Activated B cell treated with CpG ODN at 0.5 μM for 24 hours (primary cell): ENCODE results near the gene TBC1D22A. TPM values are rescaled to one million over a fixed set of nuclear protein-coding genes. Genes with fewer than 3 reads are reported as not detected.

ENCODE experiments used
- ATAC-seq: fragments of 200-7000 bp; cut with Tn5 transposase; one replicate; pipeline ENCODE4 v1.10.0; 2021; ENCODE audit warnings: low read depth, mild to moderate bottlenecking, moderate library complexity
- CTCF ChIA-PET: fragments of 350-600 bp; sonication (Branson Sonifier 250); formaldehyde crosslinking; loops from one replicate; lab custom pipeline; 2021; ENCODE audit warnings: antibody characterized with exemption; lab: Charles Lee
- POLR2A ChIA-PET: fragments of 350-600 bp; sonication (Branson Sonifier 250); formaldehyde crosslinking; loops from one replicate; lab custom pipeline; 2021; ENCODE audit warnings: antibody characterized with exemption; lab: Charles Lee
- DNase-seq: peaks from one replicate; pipeline ENCODE4 v3.0.0; 2022
- H3K27ac Mint-ChIP-seq: one replicate; pipeline ENCODE4 v1.8.0; 2020; ENCODE audit warnings: mixed read lengths
- H3K27me3 Mint-ChIP-seq: one replicate; pipeline ENCODE4 v1.8.0; 2021; ENCODE audit warnings: mixed read lengths
- H3K36me3 Mint-ChIP-seq: one replicate; pipeline ENCODE4 v1.8.0; 2021; ENCODE audit warnings: low read depth, mixed read lengths
- H3K4me1 Mint-ChIP-seq: one replicate; pipeline ENCODE4 v1.8.0; 2021; ENCODE audit warnings: mixed read lengths
- H3K4me3 Mint-ChIP-seq: one replicate; pipeline ENCODE4 v1.8.0; 2020; ENCODE audit warnings: mild to moderate bottlenecking, mixed read lengths
- H3K9me3 Mint-ChIP-seq: one replicate; pipeline ENCODE4 v1.8.0; 2020; ENCODE audit warnings: mixed read lengths
- CTCF ChIP-seq: fragments of 200-600 bp; IDR thresholded peaks from one replicate; pipeline ENCODE4 v1.8.0; 2022; ENCODE audit warnings: antibody characterized with exemption, mild to moderate bottlenecking
- intact Hi-C: fragments of 100-400 bp; cut with micrococcal nuclease; formaldehyde crosslinking; loops from one replicate; pipeline ENCODE4 v1.15.1; 2024
- total RNA-seq: library from RNA; stranded (reverse); gene quantifications from 2 replicates; pipeline ENCODE4 v1.2.3, GENCODE V29; 2022

Gene TBC1D22A
- total RNA-seq, 1 donor from 2014 or later, result 85.9 TPM

DNA sequence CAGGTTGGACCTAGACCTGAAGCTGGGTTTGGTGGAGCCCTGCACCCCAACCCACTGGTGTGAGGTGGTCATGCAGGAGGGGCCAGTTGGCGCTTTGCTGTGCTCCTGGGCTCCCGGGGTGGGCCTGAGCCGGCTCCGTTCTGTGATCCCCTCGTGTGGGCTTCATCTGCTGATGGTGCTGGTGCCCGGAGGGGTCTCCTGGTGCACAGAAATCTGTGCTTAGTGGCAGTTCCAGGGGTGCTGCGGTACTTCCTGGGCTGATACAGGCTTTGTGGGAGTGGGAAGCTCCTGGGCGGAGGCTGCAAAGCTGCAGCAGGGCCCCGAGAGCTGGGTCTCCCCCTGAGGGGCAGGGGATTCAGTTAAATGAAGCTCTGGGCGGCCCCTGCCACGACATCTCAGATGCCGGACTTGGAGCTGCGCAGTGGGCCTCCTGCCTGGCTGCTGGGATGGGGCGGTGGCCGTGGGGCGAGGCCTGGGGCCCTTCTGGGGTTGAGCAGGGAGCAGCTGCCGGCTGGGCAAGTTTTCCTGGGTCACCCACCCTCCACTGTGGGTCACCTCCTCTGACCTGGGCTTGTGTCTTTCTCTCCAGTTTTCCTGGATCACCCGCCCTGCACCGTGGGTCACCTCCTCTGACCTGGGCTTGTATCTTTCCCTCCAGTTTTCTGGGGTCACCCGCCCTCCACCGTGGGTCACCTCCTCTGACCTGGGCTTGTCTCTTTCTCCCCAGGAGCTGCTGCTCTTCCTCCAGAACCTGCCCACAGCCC lies 410.5 kb downstream of the TBC1D22A start:
- Mint-ChIP-seq H3K27me3 (no peaks in the 10 kb centered on the region), H3K36me3 (peaks cover 51% of the 10 kb centered on the region), H3K9me3 (no peaks in the 10 kb centered on the region), H3K27ac (no peak overlapping the region), H3K4me1 (no peaks in the 10 kb centered on the region), H3K4me3 (no peak overlapping the region)
- CTCF ChIA-PET, result no interaction called here
- POLR2A ChIA-PET, result no interaction called here
- DNase-seq, result no peak
- ATAC-seq, result no peak
- intact Hi-C loops, result no loop called here
- no peak for TF ChIP-seq CTCF

DNA sequence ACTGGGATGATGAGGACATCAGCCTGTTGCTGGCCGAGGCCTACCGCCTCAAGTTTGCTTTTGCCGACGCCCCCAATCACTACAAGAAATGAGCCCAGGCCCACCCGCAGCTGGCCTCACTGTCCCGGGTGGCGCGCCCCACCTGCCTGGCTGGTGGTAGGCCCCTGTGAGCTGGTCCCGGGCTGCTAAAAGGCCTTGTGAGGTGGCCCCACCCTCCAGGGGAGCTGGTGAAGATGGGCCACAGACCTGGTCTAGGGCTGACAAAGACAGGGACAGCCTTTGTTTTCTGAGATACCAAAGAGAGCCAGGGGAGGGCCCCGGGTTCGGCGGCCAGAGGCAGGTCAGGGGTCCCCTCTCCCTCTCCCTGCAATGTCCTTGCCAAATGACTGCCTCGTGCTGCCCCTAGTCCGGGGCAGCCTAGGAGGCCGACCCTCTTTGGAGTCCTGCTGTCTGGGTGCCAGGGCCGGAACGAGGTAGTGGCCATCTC lies 411.1 kb downstream of the TBC1D22A start:
- ATAC-seq (no peak), DNase-seq (no peak)
- Mint-ChIP-seq H3K27ac (no peak overlapping the region), H3K4me1 (no peaks in the 10 kb centered on the region), H3K36me3 (peaks cover 56% of the 10 kb centered on the region), H3K4me3 (no peak overlapping the region), H3K9me3 (no peaks in the 10 kb centered on the region), H3K27me3 (no peaks in the 10 kb centered on the region)
- POLR2A ChIA-PET, result no interaction called here
- intact Hi-C loops, result no loop called here
- no peak for TF ChIP-seq CTCF
- CTCF ChIA-PET, result no interaction called here

DNA sequence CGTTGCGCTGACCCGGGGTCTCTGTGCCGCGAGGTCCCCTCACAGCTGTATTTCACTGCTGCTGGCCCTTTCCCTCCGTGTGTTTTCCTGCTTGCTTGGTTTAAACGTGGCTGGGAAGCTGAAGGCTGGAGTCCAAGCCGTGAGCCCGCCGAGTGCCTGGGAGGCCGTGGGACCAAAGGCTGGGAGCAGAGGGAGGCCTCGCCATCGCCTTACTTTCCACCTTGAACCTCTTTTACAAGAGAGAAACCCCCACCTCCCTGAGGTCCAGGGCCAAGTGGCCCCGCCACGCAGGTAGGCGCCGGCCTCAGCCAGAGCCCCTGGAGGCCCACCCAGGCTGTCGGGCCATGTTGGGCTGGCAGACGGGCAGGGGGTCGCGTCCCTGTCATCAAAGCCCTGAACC lies 411.6 kb downstream of the TBC1D22A start:
- intact Hi-C loops, result no loop called here
- H3K4me3 Mint-ChIP-seq, result no peak overlapping the region
- TF ChIP-seq CTCF, result no peak
- ChIA-PET POLR2A (no interaction called here), CTCF (no interaction called here)
- no peak for DNase-seq
- H3K4me1 Mint-ChIP-seq, result no peaks in the 10 kb centered on the region
- H3K27me3 Mint-ChIP-seq, result no peaks in the 10 kb centered on the region
- H3K9me3 Mint-ChIP-seq, result no peaks in the 10 kb centered on the region
- peaks cover 55% of the 10 kb centered on the region for H3K36me3 Mint-ChIP-seq
- ATAC-seq, result no peak
- H3K27ac Mint-ChIP-seq, result no peak overlapping the region

DNA sequence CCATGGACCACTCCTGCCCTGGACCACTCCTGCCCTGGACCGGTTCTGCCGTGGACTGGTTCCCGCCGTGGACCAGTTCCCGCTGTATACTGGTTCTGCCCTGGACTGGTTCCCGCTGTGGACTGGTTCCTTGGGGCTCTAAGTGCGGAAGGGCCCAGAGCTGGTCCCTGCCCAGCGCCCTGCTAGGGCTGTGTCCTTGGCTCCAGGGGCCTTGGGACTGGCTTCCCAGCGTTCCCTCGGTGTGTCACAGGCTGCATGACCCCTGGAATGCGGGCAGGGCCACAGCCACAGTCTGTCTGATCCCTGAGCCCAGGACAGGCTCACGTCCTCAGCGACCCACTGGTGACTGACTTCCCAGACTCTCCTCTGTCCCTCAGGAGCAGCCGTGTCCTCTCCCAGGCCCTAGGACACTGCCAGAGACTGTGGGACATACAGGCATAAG lies 412.2 kb downstream of the TBC1D22A start:
- DNase-seq, result no peak
- Mint-ChIP-seq H3K4me3 (no peak overlapping the region), H3K27ac (no peak overlapping the region), H3K27me3 (no peaks in the 10 kb centered on the region), H3K36me3 (peaks cover 53% of the 10 kb centered on the region), H3K4me1 (no peaks in the 10 kb centered on the region), H3K9me3 (no peaks in the 10 kb centered on the region)
- ChIA-PET POLR2A (no interaction called here), CTCF (no interaction called here)
- ATAC-seq, result no peak
- intact Hi-C loops, result no loop called here
- TF ChIP-seq CTCF, result no peak

DNA sequence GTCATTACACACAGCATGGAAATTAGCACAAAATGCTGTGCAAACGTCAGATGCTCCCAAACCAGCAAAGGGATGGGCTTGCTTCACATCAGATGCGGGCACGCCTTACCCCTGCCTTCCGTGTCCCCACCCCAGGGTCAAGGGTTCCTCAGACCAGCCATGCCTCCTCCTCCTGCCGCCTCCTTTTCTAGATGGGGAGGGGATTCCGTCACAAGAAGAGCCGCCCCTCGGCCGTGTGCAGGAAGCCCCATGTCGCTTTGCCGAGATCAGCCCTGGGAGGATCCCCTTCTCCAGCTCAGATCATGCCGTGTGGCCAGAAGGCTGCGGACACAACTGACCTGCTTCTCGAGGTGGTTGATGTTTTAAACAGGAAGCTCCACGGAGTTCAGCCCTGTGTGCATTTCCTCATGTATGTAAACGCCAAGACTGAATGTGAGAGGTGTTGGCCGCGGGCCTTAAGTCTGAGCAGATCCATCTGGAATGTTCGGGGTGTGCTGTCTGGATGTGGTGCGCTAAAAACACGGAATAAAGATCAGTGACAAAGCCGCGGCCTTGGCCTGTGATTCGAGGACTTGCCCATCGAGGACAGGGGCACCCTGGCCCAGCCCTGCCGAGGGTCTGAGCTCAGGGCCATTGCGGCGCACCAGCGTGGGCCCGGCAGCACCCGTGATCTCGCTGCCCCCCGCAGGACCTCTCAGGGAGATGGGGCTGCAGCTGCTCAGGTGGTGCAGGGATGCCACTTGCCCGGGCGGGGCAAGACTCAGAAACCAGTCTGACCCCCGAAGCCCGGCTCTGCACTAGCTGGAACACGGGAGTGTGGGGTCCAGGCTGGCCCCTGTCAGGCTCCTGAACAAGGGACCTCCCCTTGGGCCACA lies 412.9 kb downstream of the TBC1D22A start:
- H3K27me3 Mint-ChIP-seq, result no peaks in the 10 kb centered on the region
- intact Hi-C loops, result no loop called here
- no peaks in the 10 kb centered on the region for H3K9me3 Mint-ChIP-seq
- peaks cover 48% of the 10 kb centered on the region for H3K36me3 Mint-ChIP-seq
- DNase-seq, result no peak
- no peaks in the 10 kb centered on the region for H3K4me1 Mint-ChIP-seq
- no peak for TF ChIP-seq CTCF
- no peak for ATAC-seq
- H3K27ac Mint-ChIP-seq, result no peak overlapping the region
- no peak overlapping the region for H3K4me3 Mint-ChIP-seq
- ChIA-PET POLR2A (no interaction called here), CTCF (interaction anchor here (0.6 kb wide), 1 partner anchor 1071 kb away, joined by 4 read pairs; no protein-coding TSS in a partner anchor)
